Prostate gland (tissue), 2 donors: ENCODE data around the gene MRNIP.

Experiments
- POLR2A ChIP-seq: fragments of 450-650 bp; IDR thresholded peaks from one replicate; pipeline ENCODE4 v1.6.1; 2016; ENCODE audit warnings: antibody characterized with exemption, mild to moderate bottlenecking
- TF ChIP-seq, protein P1 (sequence below), 4 experiments: fragments of 200-600 bp in 2 of 4; fragments of 450-650 bp in 2 of 4; sonication (generic) in 2 of 4; IDR thresholded peaks; 1 replicate in 3 of 4; 2 replicates in 1 of 4; pipeline ENCODE4 v1.5.1; 2016 to 2019; ENCODE audit warnings: antibody characterized with exemption in 4 of 4, mild to moderate bottlenecking in 2 of 4, moderate library complexity in 2 of 4

DNA sequence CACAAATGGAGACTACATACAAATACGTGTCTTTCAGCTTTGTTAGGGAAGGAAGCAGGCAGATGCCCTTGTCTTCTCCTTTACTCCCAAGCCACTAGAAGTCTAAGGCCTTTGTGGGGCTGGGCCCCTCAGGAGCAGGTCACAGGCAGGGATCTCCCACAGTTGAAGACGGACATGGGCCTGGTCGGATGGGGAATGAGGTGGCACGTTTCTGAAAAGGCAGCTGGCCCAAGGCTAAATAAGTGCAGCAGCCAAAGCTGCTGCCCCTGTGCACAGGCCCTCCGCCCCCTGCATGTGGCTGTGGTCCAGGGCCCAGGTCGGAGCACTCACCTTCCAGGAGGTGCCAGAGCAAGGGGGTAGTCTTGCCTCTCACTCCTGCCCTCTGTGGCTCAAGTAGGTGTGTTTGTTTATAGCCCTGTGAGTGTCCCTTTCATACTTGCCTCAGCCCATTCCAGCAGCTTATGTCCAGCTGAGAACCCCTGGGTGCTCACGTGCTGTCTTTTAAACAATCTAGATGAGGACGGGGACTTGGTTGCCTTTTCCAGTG, 36.1 kb downstream of the MRNIP start:
- TF ChIP-seq POLR2A: no peak
- TF ChIP-seq, protein P1, sequence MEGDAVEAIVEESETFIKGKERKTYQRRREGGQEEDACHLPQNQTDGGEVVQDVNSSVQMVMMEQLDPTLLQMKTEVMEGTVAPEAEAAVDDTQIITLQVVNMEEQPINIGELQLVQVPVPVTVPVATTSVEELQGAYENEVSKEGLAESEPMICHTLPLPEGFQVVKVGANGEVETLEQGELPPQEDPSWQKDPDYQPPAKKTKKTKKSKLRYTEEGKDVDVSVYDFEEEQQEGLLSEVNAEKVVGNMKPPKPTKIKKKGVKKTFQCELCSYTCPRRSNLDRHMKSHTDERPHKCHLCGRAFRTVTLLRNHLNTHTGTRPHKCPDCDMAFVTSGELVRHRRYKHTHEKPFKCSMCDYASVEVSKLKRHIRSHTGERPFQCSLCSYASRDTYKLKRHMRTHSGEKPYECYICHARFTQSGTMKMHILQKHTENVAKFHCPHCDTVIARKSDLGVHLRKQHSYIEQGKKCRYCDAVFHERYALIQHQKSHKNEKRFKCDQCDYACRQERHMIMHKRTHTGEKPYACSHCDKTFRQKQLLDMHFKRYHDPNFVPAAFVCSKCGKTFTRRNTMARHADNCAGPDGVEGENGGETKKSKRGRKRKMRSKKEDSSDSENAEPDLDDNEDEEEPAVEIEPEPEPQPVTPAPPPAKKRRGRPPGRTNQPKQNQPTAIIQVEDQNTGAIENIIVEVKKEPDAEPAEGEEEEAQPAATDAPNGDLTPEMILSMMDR (IDR thresholded peaks at IDR 0.05): no peak
